Trophoblast cell (in vitro differentiated cells and primary cell): ENCODE data around the gene POLA1.

Experiments
- DNase-seq, 2 donors: peaks; one replicate each; pipeline ENCODE4 v3.0.0-alpha.2; 2016
- H2AFZ ChIP-seq: 2 replicates; pipeline ENCODE4 v1.6.1; 2013; ENCODE audit warnings: low read length, moderate library complexity, mild to moderate bottlenecking; ENCODE audit not compliant: insufficient read depth, poor library complexity
- H2AK5ac ChIP-seq: 2 replicates; pipeline ENCODE4 v1.6.1; 2013; ENCODE audit warnings: mild to moderate bottlenecking, low read length
- H2BK120ac ChIP-seq: 2 replicates; pipeline ENCODE4 v1.6.1; 2013; ENCODE audit warnings: low read length, mild to moderate bottlenecking, moderate library complexity; ENCODE audit not compliant: insufficient read depth, poor library complexity
- H2BK12ac ChIP-seq: 2 replicates; pipeline ENCODE4 v1.6.1; 2013; ENCODE audit warnings: mild to moderate bottlenecking, low read length, moderate library complexity
- H2BK5ac ChIP-seq: 2 replicates; pipeline ENCODE4 v1.6.1; 2013; ENCODE audit warnings: low read length, low read depth, moderate library complexity, mild to moderate bottlenecking; ENCODE audit not compliant: poor library complexity
- H3K14ac ChIP-seq: 2 replicates; pipeline ENCODE4 v1.6.1; 2013; ENCODE audit warnings: mild to moderate bottlenecking, low read length
- H3K18ac ChIP-seq: 2 replicates; pipeline ENCODE4 v1.6.1; 2013; ENCODE audit warnings: mild to moderate bottlenecking, low read length
- H3K23ac ChIP-seq: 2 replicates; pipeline ENCODE4 v1.6.1; 2013; ENCODE audit warnings: low read length
- H3K27ac ChIP-seq: 2 replicates; pipeline ENCODE4 v1.5.1; 2013; ENCODE audit warnings: low read depth, mild to moderate bottlenecking, inconsistent platforms, low read length, moderate library complexity
- H3K27me3 ChIP-seq: 2 replicates; pipeline ENCODE4 v1.6.1; 2013; ENCODE audit warnings: inconsistent platforms, mild to moderate bottlenecking, low read length, moderate library complexity; ENCODE audit not compliant: insufficient read depth
- H3K36me3 ChIP-seq, 2 experiments: 1 replicate in 1 of 2; 2 replicates in 1 of 2; pipeline ENCODE4 v1.6.1; 2013; ENCODE audit warnings: low read length in 2 of 2, mild to moderate bottlenecking in 2 of 2, moderate library complexity in 1 of 2; ENCODE audit not compliant: insufficient read depth in 2 of 2, control insufficient read depth in 1 of 2
- H3K4ac ChIP-seq: 2 replicates; pipeline ENCODE4 v1.6.1; 2013; ENCODE audit warnings: low read depth, mild to moderate bottlenecking, low read length, moderate library complexity
- H3K4me1 ChIP-seq, 2 experiments: 1 replicate in 1 of 2; 2 replicates in 1 of 2; pipeline ENCODE4 v1.6.1; 2013; ENCODE audit warnings: low read length in 2 of 2, mild to moderate bottlenecking in 2 of 2, moderate library complexity in 1 of 2; ENCODE audit not compliant: insufficient read depth in 2 of 2, control insufficient read depth in 1 of 2
- H3K4me2 ChIP-seq: 2 replicates; pipeline ENCODE4 v1.6.1; 2013; ENCODE audit warnings: inconsistent platforms, mild to moderate bottlenecking, low read length, moderate library complexity
- H3K4me3 ChIP-seq: 2 replicates; pipeline ENCODE4 v1.5.1; 2013; ENCODE audit warnings: mild to moderate bottlenecking, low read depth, low read length, inconsistent platforms
- H3K79me1 ChIP-seq: one replicate; pipeline ENCODE4 v1.6.1; 2013; ENCODE audit warnings: low read length
- H3K79me2 ChIP-seq: 2 replicates; pipeline ENCODE4 v1.6.1; 2013; ENCODE audit warnings: low read length, mild to moderate bottlenecking; ENCODE audit not compliant: control insufficient read depth, insufficient read depth, poor library complexity
- H3K9ac ChIP-seq: 2 replicates; pipeline ENCODE4 v1.6.1; 2013; ENCODE audit warnings: mild to moderate bottlenecking, low read length
- H3K9me3 ChIP-seq: 2 replicates; pipeline ENCODE4 v1.6.1; 2013; ENCODE audit warnings: low read depth, mild to moderate bottlenecking, control low read depth, inconsistent platforms, low read length; ENCODE audit not compliant: insufficient read depth
- H4K12ac ChIP-seq: 2 replicates; pipeline ENCODE4 v1.6.1; 2013; ENCODE audit warnings: low read depth, mild to moderate bottlenecking, low read length, moderate library complexity
- H4K8ac ChIP-seq: 2 replicates; pipeline ENCODE4 v1.6.1; 2013; ENCODE audit warnings: low read depth, mild to moderate bottlenecking, low read length, moderate library complexity
- H4K91ac ChIP-seq: one replicate; pipeline ENCODE4 v1.6.1; 2013; ENCODE audit warnings: low read depth, mild to moderate bottlenecking, low read length, moderate library complexity
- WGBS: extraction: QIAGEN DNeasy Blood & Tissue Kit; methylation state at CpG from one replicate; pipeline ENCODE4 v1.1.7; 2013; ENCODE audit warnings: missing lambda C conversion rate; ENCODE audit not compliant: insufficient read length, insufficient coverage; ENCODE audit errors: extremely low coverage; 5-methylcytosine and 5-hydroxymethylcytosine counted together

POLA1 gene

GRCh38 chrX:24682739-24683432 is 10.8 kb upstream of the POLA1 start:
- Histone ChIP-seq H3K27ac (no peak overlapping the region), H3K18ac (no peak overlapping the region), H2AK5ac (no peak overlapping the region), H3K79me2 (no peaks in the 10 kb centered on the region), H3K79me1 (no peaks in the 10 kb centered on the region), H3K4me2 (no peak overlapping the region), H3K4me1 (no peaks in the 10 kb centered on the region), H3K14ac (no peak overlapping the region), H4K12ac (no peak overlapping the region), H2BK12ac (no peak overlapping the region), H3K9me3 (no peaks in the 10 kb centered on the region), H2BK5ac (no peak overlapping the region), H2AFZ (no peak overlapping the region), H4K91ac (no peak overlapping the region), H3K36me3 (no peaks in the 10 kb centered on the region), H3K27me3 (no peaks in the 10 kb centered on the region), H3K9ac (no peak overlapping the region), H3K23ac (no peak overlapping the region), H3K4ac (no peak overlapping the region), H2BK120ac (no peak overlapping the region), H4K8ac (no peak overlapping the region), H3K4me3 (no peak overlapping the region)
- no peak for DNase-seq
- no CpG with 5 or more reads among the region's 7 CpGs for WGBS

GRCh38 chrX:24684048-24684447 is 9.7 kb upstream of the POLA1 start:
- Histone ChIP-seq H3K14ac (no peak overlapping the region), H3K79me1 (no peaks in the 10 kb centered on the region), H3K79me2 (no peaks in the 10 kb centered on the region), H3K9ac (no peak overlapping the region), H2BK120ac (no peak overlapping the region), H3K9me3 (no peaks in the 10 kb centered on the region), H4K91ac (no peak overlapping the region), H3K4me1 (no peaks in the 10 kb centered on the region), H2AFZ (no peak overlapping the region), H3K27me3 (no peaks in the 10 kb centered on the region), H3K4ac (no peak overlapping the region), H2AK5ac (no peak overlapping the region), H3K36me3 (no peaks in the 10 kb centered on the region), H3K23ac (no peak overlapping the region), H3K27ac (no peak overlapping the region), H3K4me3 (no peak overlapping the region), H2BK5ac (no peak overlapping the region), H4K8ac (no peak overlapping the region), H3K18ac (no peak overlapping the region), H3K4me2 (no peak overlapping the region), H4K12ac (no peak overlapping the region), H2BK12ac (no peak overlapping the region)
- no peak for DNase-seq
- no CpG with 5 or more reads among the region's 2 CpGs for WGBS

GRCh38 chrX:24692305-24692704 is 1.4 kb upstream of the POLA1 start:
- no CpG with 5 or more reads among the region's 4 CpGs for WGBS

GRCh38 chrX:24694825-24695224 is 1.1 kb downstream of the POLA1 start:
- Histone ChIP-seq H3K14ac (no peak overlapping the region), H3K4me1 (no peaks in the 10 kb centered on the region), H3K4me2 (no peak overlapping the region), H4K8ac (no peak overlapping the region), H3K4me3 (no peak overlapping the region), H3K27me3 (no peaks in the 10 kb centered on the region), H2AFZ (no peak overlapping the region), H3K36me3 (peaks cover 0 to 1% of the 10 kb centered on the region in 2 experiments), H3K18ac (no peak overlapping the region), H3K79me2 (peaks cover 2% of the 10 kb centered on the region), H4K91ac (no peak overlapping the region), H2BK12ac (no peak overlapping the region), H3K4ac (no peak overlapping the region), H2AK5ac (no peak overlapping the region), H3K79me1 (no peaks in the 10 kb centered on the region), H2BK5ac (no peak overlapping the region), H3K23ac (no peak overlapping the region), H3K27ac (no peak overlapping the region), H3K9me3 (no peaks in the 10 kb centered on the region), H3K9ac (no peak overlapping the region), H4K12ac (no peak overlapping the region), H2BK120ac (no peak overlapping the region)
- no peak for DNase-seq
- WGBS = no CpG with 5 or more reads among the region's 6 CpGs

More at GRCh38 chrX:24692305-24692704, 1.4 kb upstream of the POLA1 start:
- Histone ChIP-seq H2BK120ac (no peak overlapping the region), H3K9ac (no peak overlapping the region), H2AFZ (no peak overlapping the region), H3K36me3 (no peaks in the 10 kb centered on the region), H3K4ac (no peak overlapping the region), H2BK12ac (no peak overlapping the region), H4K12ac (no peak overlapping the region), H4K8ac (no peak overlapping the region), H4K91ac (no peak overlapping the region), H3K27me3 (no peaks in the 10 kb centered on the region), H3K18ac (no peak overlapping the region), H3K27ac (no peak overlapping the region), H2AK5ac (no peak overlapping the region), H3K4me2 (no peak overlapping the region), H3K4me3 (no peak overlapping the region), H2BK5ac (no peak overlapping the region), H3K14ac (no peak overlapping the region), H3K23ac (no peak overlapping the region), H3K79me1 (no peaks in the 10 kb centered on the region), H3K9me3 (no peaks in the 10 kb centered on the region), H3K79me2 (peaks cover 2% of the 10 kb centered on the region), H3K4me1 (no peaks in the 10 kb centered on the region)
- DNase-seq = no peak
